Measurements from ENCODE around the gene FBXO45. TPM values are rescaled to one million over a fixed set of nuclear protein-coding genes. Genes with fewer than 3 reads are reported as not detected.

Gene FBXO45
- total and polyA plus RNA-seq, 2 of the 4 experiments (the other 2 are of a cell fraction) = 3.8 to 5.0 TPM

- TF ChIP-seq, protein P1, sequence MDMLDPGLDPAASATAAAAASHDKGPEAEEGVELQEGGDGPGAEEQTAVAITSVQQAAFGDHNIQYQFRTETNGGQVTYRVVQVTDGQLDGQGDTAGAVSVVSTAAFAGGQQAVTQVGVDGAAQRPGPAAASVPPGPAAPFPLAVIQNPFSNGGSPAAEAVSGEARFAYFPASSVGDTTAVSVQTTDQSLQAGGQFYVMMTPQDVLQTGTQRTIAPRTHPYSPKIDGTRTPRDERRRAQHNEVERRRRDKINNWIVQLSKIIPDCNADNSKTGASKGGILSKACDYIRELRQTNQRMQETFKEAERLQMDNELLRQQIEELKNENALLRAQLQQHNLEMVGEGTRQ (IDR thresholded peaks at IDR 0.05; ENCODE audit: low read depth, low read length) = no peak
Observed at GRCh38 chr3:196528639-196529233, 39.7 kb upstream of the FBXO45 start (continued).

- no peak overlapping the region for H3K4ac ChIP-seq (ENCODE audit: low read depth, low read length)
- H2AFZ ChIP-seq (replicated peaks; ENCODE audit: low read length, poor library complexity) = no peak overlapping the region
- DNase-seq (no peak), ATAC-seq (ENCODE audit: low read depth) (no peak)
- H3K36me3 ChIP-seq (ENCODE audit: control insufficient read depth, insufficient read depth, low read length) = no peaks in the 10 kb centered on the region
- H2BK20ac ChIP-seq (ENCODE audit: low read depth, low read length) = no peak overlapping the region
- H3K14ac ChIP-seq (replicated peaks; ENCODE audit: low read depth, low read length) = no peak overlapping the region
- H3K56ac ChIP-seq (ENCODE audit: extremely low read depth, insufficient read depth, low read length) = no peak overlapping the region
- H2AK9ac ChIP-seq (replicated peaks; ENCODE audit: low read depth, low read length, poor library complexity) = no peak overlapping the region
- no peak overlapping the region for H2AK5ac ChIP-seq (ENCODE audit: low read depth, low read length)
- BruUV-seq (replicated peaks) = no TSS peak
- intact Hi-C loops (cut with micrococcal nuclease) = no loop called here
- POLR2A ChIA-PET (ENCODE audit: unreplicated experiment) = no interaction called here
- no peaks in the 10 kb centered on the region for H4K20me1 ChIP-seq (ENCODE audit: insufficient read depth, low read length)
- no peak overlapping the region for H4K91ac ChIP-seq (ENCODE audit: insufficient read depth, low read depth, low read length)
- H4K5ac ChIP-seq (ENCODE audit: low read depth, low read length) = no peak overlapping the region
- dilution Hi-C loops (cut with HindIII; ENCODE audit: low sequenced_read_pairs, unreplicated experiment) = no loop called here
- H3K9me1 ChIP-seq (ENCODE audit: insufficient read depth, low read length) = peaks cover 6% of the 10 kb centered on the region; the same call in 1 of the 2 replicates
- no peak overlapping the region for H3K23ac ChIP-seq (ENCODE audit: low read depth, low read length)
- H3K9me3 ChIP-seq (ENCODE audit: control insufficient read depth, insufficient read depth, low read length) = peaks cover 4% of the 10 kb centered on the region; the same call in 1 of the 2 replicates
- H3K27ac ChIP-seq (ENCODE audit: insufficient read depth, low read length) = no peak overlapping the region
- no peak overlapping the region for H2BK120ac ChIP-seq (ENCODE audit: low read depth, low read length)
- 0 out of 2 replicates have a peak, but pooled peaks cover 2% of the 10 kb centered on the region for H3K4me1 ChIP-seq (ENCODE audit: control insufficient read depth, insufficient read depth, low read length)
- H3K79me1 ChIP-seq (ENCODE audit: low read depth in 1 of 2, low read length in 2 of 2) = no peaks in the 10 kb centered on the region
- H2BK5ac ChIP-seq (ENCODE audit: low read depth, low read length, poor library complexity, severe bottlenecking) = no peak overlapping the region
- no CpG with 5 or more reads among the region's 4 CpGs for WGBS, 2 experiments (ENCODE audit: extremely low coverage in 2 of 2, insufficient read length in 1 of 2)
- H4K8ac ChIP-seq (ENCODE audit: low read depth in 2 of 2, low read length in 2 of 2) = no peak overlapping the region
- no peaks in the 10 kb centered on the region; the same call in 1 of the 2 replicates for H3K27me3 ChIP-seq (ENCODE audit: control insufficient read depth, insufficient read depth, low read length)
- no peak overlapping the region for H3K9ac ChIP-seq (ENCODE audit: low read depth, low read length)
- no peak overlapping the region for H3K4me2 ChIP-seq (ENCODE audit: low read depth, low read length)
- CTCF ChIA-PET = no interaction called here
- no peak overlapping the region for H3K18ac ChIP-seq (ENCODE audit: low read depth, low read length)
- in situ Hi-C loops (cut with MboI; ENCODE audit: low sequenced_read_pairs) = no loop called here
- no peak for TF ChIP-seq RFX5 (IDR thresholded peaks at IDR 0.05; ENCODE audit: low read depth, low read length)
- no peak for TF ChIP-seq BHLHE40 (IDR thresholded peaks at IDR 0.05; ENCODE audit: low read depth, low read length)
- no peak for TF ChIP-seq RAD21 (IDR thresholded peaks at IDR 0.05; ENCODE audit: low read length)
- TF ChIP-seq MAZ (IDR thresholded peaks at IDR 0.05; ENCODE audit: borderline replicate concordance, low read depth, low read length) = no peak
- H2BK15ac ChIP-seq (ENCODE audit: low read depth, low read length) = no peak overlapping the region
- H3K4me3 ChIP-seq (ENCODE audit: insufficient read depth, low read depth, low read length) = no peak overlapping the region
Observed at GRCh38 chr3:196531418-196531817, 37.0 kb upstream of the FBXO45 start.
